Natural killer cell (primary cell): ENCODE results near the gene FXYD5. TPM values are rescaled to one million over a fixed set of nuclear protein-coding genes. Genes with fewer than 3 reads are reported as not detected.

Experiments used
- ATAC-seq, 3 donors: fragments of 150-1000 bp in 2 of 3; fragments of 200-7000 bp in 1 of 3; cut with Tn5 transposase; 1 replicate in 1 of 3; 2 replicates in 2 of 3; pipeline ENCODE4 v1.10.0; 2021; ENCODE audit warnings: mild to moderate bottlenecking in 2 of 3, moderate library complexity in 2 of 3
- DNase-seq, 2 donors: peaks; one replicate each; pipeline versions ENCODE4 v3.0.0 to v3.0.0-alpha.2; 2013 to 2021; ENCODE audit warnings: mixed read lengths in 1 of 2
- H3K27ac ChIP-seq: one replicate; pipeline ENCODE4 v1.5.1; 2013; ENCODE audit warnings: mild to moderate bottlenecking, low read length
- H3K27me3 ChIP-seq: one replicate; pipeline ENCODE4 v1.6.1; 2013; ENCODE audit warnings: low read length; ENCODE audit not compliant: control insufficient read depth, insufficient read depth
- H3K36me3 ChIP-seq: one replicate; pipeline ENCODE4 v1.6.1; 2013; ENCODE audit warnings: low read length; ENCODE audit not compliant: control insufficient read depth, insufficient read depth
- H3K4me1 ChIP-seq: one replicate; pipeline ENCODE4 v1.6.1; 2013; ENCODE audit warnings: low read length; ENCODE audit not compliant: control insufficient read depth, insufficient read depth
- H3K4me3 ChIP-seq: one replicate; pipeline ENCODE4 v1.5.1; 2013; ENCODE audit warnings: low read length
- H3K9me3 ChIP-seq: one replicate; pipeline ENCODE4 v1.6.1; 2013; ENCODE audit warnings: low read length; ENCODE audit not compliant: control insufficient read depth, insufficient read depth
- H3K27ac Mint-ChIP-seq, 2 donors: one replicate each; pipeline ENCODE4 v1.8.0; 2022; ENCODE audit warnings: mild to moderate bottlenecking in 2 of 2, mixed read lengths in 2 of 2, moderate library complexity in 1 of 2
- H3K27me3 Mint-ChIP-seq, 2 donors: one replicate each; pipeline ENCODE4 v1.8.0; 2022; ENCODE audit warnings: low read depth in 2 of 2, mixed read lengths in 2 of 2
- H3K36me3 Mint-ChIP-seq: one replicate; pipeline ENCODE4 v1.8.0; 2022; ENCODE audit warnings: mixed read lengths
- H3K4me1 Mint-ChIP-seq, 2 donors: one replicate each; pipeline ENCODE4 v1.8.0; 2022; ENCODE audit warnings: mixed read lengths in 2 of 2
- H3K4me3 Mint-ChIP-seq: one replicate; pipeline ENCODE4 v1.8.0; 2022; ENCODE audit warnings: mild to moderate bottlenecking, moderate library complexity, mixed read lengths
- H3K9me3 Mint-ChIP-seq, 2 donors: one replicate each; pipeline ENCODE4 v1.8.0; 2022; ENCODE audit warnings: mixed read lengths in 2 of 2
- WGBS: methylation state at CpG from one replicate; pipeline ENCODE4 v1.1.7; 2013; ENCODE audit warnings: missing lambda C conversion rate; ENCODE audit not compliant: insufficient coverage; 5-methylcytosine and 5-hydroxymethylcytosine counted together
- intact Hi-C: fragments of 100-400 bp; cut with micrococcal nuclease; formaldehyde crosslinking; loops from one replicate; pipeline ENCODE4 v1.14.2; 2022
- total RNA-seq, 4 donors: library from RNA; stranded (reverse); fragments of 120-200 nt in 1 of 4; gene quantifications; one replicate each; pipeline versions ENCODE4 v1.2.3 to v1.2.4, GENCODE V29; 2013 to 2022
- TF ChIP-seq, protein P1 (sequence below): fragments of 200-600 bp; IDR thresholded peaks from one replicate; pipeline ENCODE4 v1.8.0; 2022; ENCODE audit warnings: antibody characterized with exemption

The FXYD5 gene
- total RNA-seq, 3 donors from 2014 or later (not counting 1 experiment from before 2014, with no cell fraction given): 226 to 270 (median 231) TPM

- H3K27me3 Mint-ChIP-seq: no peaks in the 10 kb centered on the region
- Histone ChIP-seq H3K4me1 (peaks cover 7% of the 10 kb centered on the region), H3K27ac (no peak overlapping the region), H3K27me3 (peaks cover 5% of the 10 kb centered on the region), H3K36me3 (no peaks in the 10 kb centered on the region), H3K4me3 (no peak overlapping the region), H3K9me3 (no peaks in the 10 kb centered on the region)
- ATAC-seq: peak; percentile 73 to 98 (median 93)
- no peaks in the 10 kb centered on the region for H3K36me3 Mint-ChIP-seq
- H3K27ac Mint-ChIP-seq: peak overlapping the region in 1 of 2 donors; percentile 27
- WGBS: 14% methylated on average over 22 of the region's 23 CpGs
- TF ChIP-seq, protein P1, sequence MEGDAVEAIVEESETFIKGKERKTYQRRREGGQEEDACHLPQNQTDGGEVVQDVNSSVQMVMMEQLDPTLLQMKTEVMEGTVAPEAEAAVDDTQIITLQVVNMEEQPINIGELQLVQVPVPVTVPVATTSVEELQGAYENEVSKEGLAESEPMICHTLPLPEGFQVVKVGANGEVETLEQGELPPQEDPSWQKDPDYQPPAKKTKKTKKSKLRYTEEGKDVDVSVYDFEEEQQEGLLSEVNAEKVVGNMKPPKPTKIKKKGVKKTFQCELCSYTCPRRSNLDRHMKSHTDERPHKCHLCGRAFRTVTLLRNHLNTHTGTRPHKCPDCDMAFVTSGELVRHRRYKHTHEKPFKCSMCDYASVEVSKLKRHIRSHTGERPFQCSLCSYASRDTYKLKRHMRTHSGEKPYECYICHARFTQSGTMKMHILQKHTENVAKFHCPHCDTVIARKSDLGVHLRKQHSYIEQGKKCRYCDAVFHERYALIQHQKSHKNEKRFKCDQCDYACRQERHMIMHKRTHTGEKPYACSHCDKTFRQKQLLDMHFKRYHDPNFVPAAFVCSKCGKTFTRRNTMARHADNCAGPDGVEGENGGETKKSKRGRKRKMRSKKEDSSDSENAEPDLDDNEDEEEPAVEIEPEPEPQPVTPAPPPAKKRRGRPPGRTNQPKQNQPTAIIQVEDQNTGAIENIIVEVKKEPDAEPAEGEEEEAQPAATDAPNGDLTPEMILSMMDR: peak; percentile 87
- H3K4me1 Mint-ChIP-seq: peaks cover 6 to 8% of the 10 kb centered on the region in 2 donors
- DNase-seq: peak; percentile 68 to 85
- H3K4me3 Mint-ChIP-seq: no peak overlapping the region
- no peaks in the 10 kb centered on the region for H3K9me3 Mint-ChIP-seq
- intact Hi-C loops: no loop called here
Measured at GRCh38 chr19:35114353-35115176, 40.0 kb upstream of the FXYD5 start.

- intact Hi-C loops: no loop called here
- TF ChIP-seq, protein P1: no peak
- DNase-seq: no peak
- Histone ChIP-seq H3K4me3 (no peak within 1 kb of the TSS), H3K36me3 (no peaks in the 10 kb centered on the region), H3K9me3 (no peaks in the 10 kb centered on the region), H3K27ac (no peak within 1 kb of the TSS), H3K4me1 (peaks cover 7% of the 10 kb centered on the region), H3K27me3 (peaks cover 5% of the 10 kb centered on the region)
- H3K4me3 Mint-ChIP-seq: no peak within 1 kb of the TSS
- no peaks in the 10 kb centered on the region for H3K27me3 Mint-ChIP-seq
- H3K27ac Mint-ChIP-seq: peak within 1 kb of the TSS in 1 of 2 donors; percentile 27
- no peaks in the 10 kb centered on the region for H3K9me3 Mint-ChIP-seq
- ATAC-seq: no peak
- H3K4me1 Mint-ChIP-seq: peaks cover 6 to 8% of the 10 kb centered on the region in 2 donors
- no peaks in the 10 kb centered on the region for H3K36me3 Mint-ChIP-seq
- WGBS: 87% methylated on average over 14 of the region's 14 CpGs
Measured at GRCh38 chr19:35115177-35115951, 39.2 kb upstream of the FXYD5 start, which contains the start of gene FXYD3. Gene FXYD3, plus strand, starts transcription at chr19:35115823. Its CDS starts 3,554 bp downstream, at chr19:35119377.

DNA sequence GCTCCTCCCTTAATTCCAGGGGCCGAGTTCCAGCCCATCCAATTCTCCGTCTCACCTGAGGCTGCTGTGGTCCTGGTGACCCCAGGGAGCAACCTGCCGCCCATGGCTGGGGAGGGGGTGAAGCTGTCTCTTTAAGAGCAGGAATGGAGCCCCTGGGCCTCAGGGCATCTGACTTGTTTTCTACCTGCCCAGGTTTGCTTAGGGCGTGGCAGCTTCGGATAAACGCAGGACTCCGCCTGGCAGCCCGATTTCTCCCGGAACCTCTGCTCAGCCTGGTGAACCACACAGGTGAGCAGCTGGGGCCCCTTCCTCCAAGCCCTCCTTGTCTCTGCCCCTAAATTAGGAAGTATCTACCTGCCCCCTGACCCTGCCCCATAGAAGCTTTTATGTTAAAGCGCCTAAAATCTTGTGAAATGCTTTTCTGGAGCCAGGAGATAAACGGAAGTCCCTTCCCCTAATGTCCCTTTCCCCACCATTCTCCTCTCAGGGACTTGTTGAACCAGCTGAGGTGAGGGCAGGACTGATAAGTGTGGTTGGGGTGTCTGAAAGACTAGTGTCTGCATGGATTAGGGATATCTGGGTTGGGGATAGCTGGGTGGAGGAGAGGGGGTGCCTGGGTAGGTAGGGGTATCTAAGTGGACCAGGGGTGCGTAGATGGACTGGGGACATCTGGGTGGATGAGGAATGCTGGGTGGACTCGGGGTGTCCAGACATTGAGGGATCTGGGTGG lies 38.3 kb upstream of the FXYD5 start:
- Histone ChIP-seq H3K9me3 (no peaks in the 10 kb centered on the region), H3K36me3 (no peaks in the 10 kb centered on the region), H3K27me3 (peaks cover 5% of the 10 kb centered on the region), H3K4me3 (no peak overlapping the region), H3K27ac (no peak overlapping the region), H3K4me1 (peaks cover 7% of the 10 kb centered on the region)
- ATAC-seq: no peak
- DNase-seq: no peak
- WGBS: 96% methylated on average over 12 of the region's 13 CpGs
- intact Hi-C loops: no loop called here
- Mint-ChIP-seq H3K4me1 (peaks cover 6 to 8% of the 10 kb centered on the region in 2 donors), H3K27me3 (no peaks in the 10 kb centered on the region), H3K4me3 (no peak overlapping the region), H3K9me3 (no peaks in the 10 kb centered on the region), H3K36me3 (no peaks in the 10 kb centered on the region), H3K27ac (no peak overlapping the region)
- TF ChIP-seq, protein P1: no peak
